ENCODE results near the gene ANKH. TPM values are rescaled to one million over a fixed set of nuclear protein-coding genes. Genes with fewer than 3 reads are reported as not detected.

Gene ANKH
- total RNA-seq, 6 donors from 2014 or later, result 17.2 to 66.7 (median 24.5) TPM

GRCh38 chr5:14742498-14742897 is 129.1 kb downstream of the ANKH start:
- H3K36me3 ChIP-seq, result peaks cover 2 to 36% (median 12%) of the 10 kb centered on the region in 4 donors
- DNase-seq (peak in 1 of 2 donors; percentile 30), ATAC-seq (ENCODE audit: low FRiP score in 2 of 2) (no peak)
- 83 to 94% methylated on average over 3 to 9 of the region's 9 CpGs for WGBS, 2 donors
- H3K4me1 ChIP-seq, result no peaks in the 10 kb centered on the region
- H3K9me3 ChIP-seq, result no peaks in the 10 kb centered on the region
- no peak overlapping the region for H3K27ac ChIP-seq
- no peak for TF ChIP-seq POLR2A (IDR thresholded peaks at IDR 0.05)
- no peak for TF ChIP-seq EP300 (IDR thresholded peaks at IDR 0.05)
- TF ChIP-seq POLR2AphosphoS5 (IDR thresholded peaks at IDR 0.05), result no peak
- TF ChIP-seq CTCF (IDR thresholded peaks at IDR 0.05), result no peak
- no peaks in the 10 kb centered on the region for H3K27me3 ChIP-seq
- no peak overlapping the region for H3K4me3 ChIP-seq

GRCh38 chr5:14741801-14742440 is 129.7 kb downstream of the ANKH start:
- ATAC-seq (ENCODE audit: low FRiP score in 2 of 2), result no peak
- DNase-seq, result peak in 1 of 2 donors; percentile 40
- no peak for TF ChIP-seq CTCF (IDR thresholded peaks at IDR 0.05)
- peaks cover 2 to 32% (median 11%) of the 10 kb centered on the region in 4 donors for H3K36me3 ChIP-seq
- no peaks in the 10 kb centered on the region for H3K9me3 ChIP-seq
- H3K27me3 ChIP-seq, result no peaks in the 10 kb centered on the region
- no peak overlapping the region for H3K27ac ChIP-seq
- no peaks in the 10 kb centered on the region for H3K4me1 ChIP-seq
- no peak overlapping the region for H3K4me3 ChIP-seq
- WGBS, 2 donors, result 84 to 87% methylated on average over 9 to 11 of the region's 11 CpGs

GRCh38 chr5:14741131-14741530 is 130.4 kb downstream of the ANKH start:
- Histone ChIP-seq H3K4me1 (no peaks in the 10 kb centered on the region), H3K4me3 (no peak overlapping the region), H3K27ac (no peak overlapping the region), H3K27me3 (no peaks in the 10 kb centered on the region), H3K36me3 (peaks cover 2 to 33% (median 10%) of the 10 kb centered on the region in 4 donors), H3K9me3 (no peaks in the 10 kb centered on the region)
- TF ChIP-seq POLR2A (IDR thresholded peaks at IDR 0.05) (no peak), CTCF (IDR thresholded peaks at IDR 0.05) (no peak), POLR2AphosphoS5 (IDR thresholded peaks at IDR 0.05) (no peak), EP300 (IDR thresholded peaks at IDR 0.05) (no peak)
- 93% methylated on average over 13 of the region's 13 CpGs for WGBS, 2 donors
- DNase-seq (no peak), ATAC-seq (ENCODE audit: low FRiP score in 2 of 2) (no peak)

GRCh38 chr5:14739981-14740380 is 131.6 kb downstream of the ANKH start:
- no peak overlapping the region for H3K27ac ChIP-seq
- H3K27me3 ChIP-seq, result no peaks in the 10 kb centered on the region
- DNase-seq (no peak), ATAC-seq (ENCODE audit: low FRiP score in 2 of 2) (no peak)
- WGBS, 2 donors, result 94% methylated on average over 5 of the region's 5 CpGs
- no peak overlapping the region for H3K4me3 ChIP-seq
- peaks cover 2 to 28% (median 8%) of the 10 kb centered on the region in 4 donors for H3K36me3 ChIP-seq
- no peaks in the 10 kb centered on the region for H3K4me1 ChIP-seq
- no peaks in the 10 kb centered on the region for H3K9me3 ChIP-seq
- TF ChIP-seq POLR2A (IDR thresholded peaks at IDR 0.05), result no peak
- no peak for TF ChIP-seq EP300 (IDR thresholded peaks at IDR 0.05)
- TF ChIP-seq POLR2AphosphoS5 (IDR thresholded peaks at IDR 0.05), result no peak
- TF ChIP-seq CTCF (IDR thresholded peaks at IDR 0.05), result no peak

GRCh38 chr5:14739538-14739937 is 132.0 kb downstream of the ANKH start:
- ATAC-seq (ENCODE audit: low FRiP score in 2 of 2), result no peak
- Histone ChIP-seq H3K9me3 (no peaks in the 10 kb centered on the region), H3K4me1 (no peaks in the 10 kb centered on the region), H3K27me3 (no peaks in the 10 kb centered on the region), H3K36me3 (peaks cover under 1 to 28% (median 6%) of the 10 kb centered on the region in 4 donors), H3K27ac (no peak overlapping the region), H3K4me3 (no peak overlapping the region)
- WGBS, 2 donors, result 78 to 81% methylated on average over 3 of the region's 3 CpGs
- no peak for DNase-seq
- TF ChIP-seq CTCF (IDR thresholded peaks at IDR 0.05) (no peak), EP300 (IDR thresholded peaks at IDR 0.05) (no peak), POLR2AphosphoS5 (IDR thresholded peaks at IDR 0.05) (no peak), POLR2A (IDR thresholded peaks at IDR 0.05) (no peak)
